DND-41 (cell line): ENCODE data around the gene ID3.
A peak's percentile ranks its signal among the peaks of the same experiment; 100 is the strongest.

Source experiments
- ATAC-seq: fragments of 200-7000 bp; cut with Tn5 transposase; 3 replicates; pipeline ENCODE4 v1.9.1; 2021; ENCODE audit warnings: low read depth; ENCODE audit not compliant: insufficient read depth
- DNase-seq: peaks from one replicate; pipeline ENCODE4 v3.0.0-alpha.2; 2020
- H2AFZ ChIP-seq: 2 replicates; pipeline ENCODE4 v1.6.0; 2012; ENCODE audit warnings: low read depth, low read length
- H3K27ac ChIP-seq: 2 replicates; pipeline ENCODE4 v1.5.1; 2012; ENCODE audit warnings: low read length, inconsistent platforms
- H3K27me3 ChIP-seq: fragments of 200-600 bp; sonication (generic); 2 replicates; pipeline ENCODE4 v1.6.0; 2012; ENCODE audit warnings: low read length, mild to moderate bottlenecking, inconsistent platforms; ENCODE audit not compliant: insufficient read depth, poor library complexity
- H3K36me3 ChIP-seq: 2 replicates; pipeline ENCODE4 v1.5.1; 2012; ENCODE audit warnings: low read length, inconsistent platforms; ENCODE audit not compliant: insufficient read depth
- H3K4me1 ChIP-seq: 2 replicates; pipeline ENCODE4 v1.5.1; 2012; ENCODE audit warnings: mild to moderate bottlenecking, low read length; ENCODE audit not compliant: insufficient read depth
- H3K4me2 ChIP-seq: 2 replicates; pipeline ENCODE4 v1.6.0; 2012; ENCODE audit warnings: mild to moderate bottlenecking, moderate library complexity, low read length, inconsistent platforms; ENCODE audit not compliant: insufficient read depth
- H3K4me3 ChIP-seq, 2 experiments: fragments of 200-600 bp in 1 of 2; shearing (Covaris generic) in 1 of 2; 2 replicates each; pipeline ENCODE4 v1.5.1; 2012 to 2016; ENCODE audit warnings: inconsistent platforms in 2 of 2, low read length in 2 of 2, mild to moderate bottlenecking in 2 of 2, low read depth in 1 of 2, moderate library complexity in 1 of 2
- H3K79me2 ChIP-seq: 2 replicates; pipeline ENCODE4 v1.6.0; 2012; ENCODE audit warnings: low read length, inconsistent platforms; ENCODE audit not compliant: insufficient read depth
- H3K9ac ChIP-seq: 2 replicates; pipeline ENCODE4 v1.6.0; 2012; ENCODE audit warnings: low read depth, mild to moderate bottlenecking, inconsistent platforms, low read length, moderate library complexity
- H3K9me3 ChIP-seq: 2 replicates; pipeline ENCODE4 v1.5.1; 2012; ENCODE audit warnings: low read length, moderate library complexity, mild to moderate bottlenecking, inconsistent platforms; ENCODE audit not compliant: insufficient read depth, severe bottlenecking
- H4K20me1 ChIP-seq: 2 replicates; pipeline ENCODE4 v1.6.0; 2012; ENCODE audit warnings: low read length; ENCODE audit not compliant: insufficient read depth
- CTCF ChIP-seq: IDR thresholded peaks from 2 replicates; pipeline ENCODE4 v1.5.1; 2012; ENCODE audit warnings: borderline replicate concordance, low read length, moderate library complexity, mild to moderate bottlenecking; ENCODE audit not compliant: poor library complexity, severe bottlenecking; ENCODE audit errors: extremely low read depth
- EZH2 ChIP-seq: IDR thresholded peaks from 3 replicates; pipeline ENCODE4 v1.6.1; 2012; ENCODE audit warnings: borderline replicate concordance, low read depth, mild to moderate bottlenecking, moderate library complexity, low read length, inconsistent platforms; ENCODE audit not compliant: severe bottlenecking

The ID3 gene

GRCh38 chr1:23527366-23527765 is 31.9 kb downstream of the ID3 start:
- TF ChIP-seq CTCF (no peak), EZH2 (no peak)
- H3K9ac ChIP-seq, result peak overlapping the region; percentile 94
- peaks cover 70% of the 10 kb centered on the region for H3K36me3 ChIP-seq
- H3K4me2 ChIP-seq, result peak overlapping the region; percentile 90
- H3K4me1 ChIP-seq, result peaks cover 68% of the 10 kb centered on the region
- H2AFZ ChIP-seq, result no peak overlapping the region
- peak overlapping the region in 1 of 2 experiments; percentile 80; a peak in 2 of 4 replicates for H3K4me3 ChIP-seq
- H3K9me3 ChIP-seq, result no peaks in the 10 kb centered on the region
- H3K79me2 ChIP-seq, result peaks cover 89% of the 10 kb centered on the region
- H4K20me1 ChIP-seq, result peaks cover 65% of the 10 kb centered on the region
- H3K27ac ChIP-seq, result peak overlapping the region; percentile 93
- no peak for ATAC-seq
- no peak for DNase-seq
- H3K27me3 ChIP-seq, result no peaks in the 10 kb centered on the region

- no peaks in the 10 kb centered on the region for H3K27me3 ChIP-seq
- peaks cover 96% of the 10 kb centered on the region for H3K79me2 ChIP-seq
- peak overlapping the region; percentile 90 for H3K4me2 ChIP-seq
- peak overlapping the region in 1 of 2 experiments; percentile 80; a peak in 2 of 4 replicates for H3K4me3 ChIP-seq
- DNase-seq, result no peak
- H3K36me3 ChIP-seq, result peaks cover 79% of the 10 kb centered on the region
- TF ChIP-seq CTCF, result no peak
- no peak for TF ChIP-seq EZH2
- no peak overlapping the region for H2AFZ ChIP-seq
- H3K27ac ChIP-seq, result peak overlapping the region; percentile 93
- H3K9me3 ChIP-seq, result no peaks in the 10 kb centered on the region
- H3K9ac ChIP-seq, result peak overlapping the region; percentile 94
- H3K4me1 ChIP-seq, result peaks cover 59% of the 10 kb centered on the region
- ATAC-seq, result no peak
- peaks cover 73% of the 10 kb centered on the region for H4K20me1 ChIP-seq
Observed at GRCh38 chr1:23526329-23527041, 32.8 kb downstream of the ID3 start.

- ATAC-seq (peak; percentile 32), DNase-seq (peak; percentile 80)
- no peaks in the 10 kb centered on the region for H3K9me3 ChIP-seq
- H4K20me1 ChIP-seq, result peaks cover 81% of the 10 kb centered on the region
- H2AFZ ChIP-seq, result no peak overlapping the region
- peak overlapping the region in 1 of 2 experiments; percentile 80; a peak in 2 of 4 replicates for H3K4me3 ChIP-seq
- peaks cover 57% of the 10 kb centered on the region for H3K4me1 ChIP-seq
- H3K79me2 ChIP-seq, result peaks cover 95% of the 10 kb centered on the region
- TF ChIP-seq EZH2 (no peak), CTCF (no peak)
- peaks cover 87% of the 10 kb centered on the region for H3K36me3 ChIP-seq
- no peaks in the 10 kb centered on the region for H3K27me3 ChIP-seq
- peak overlapping the region; percentile 94 for H3K9ac ChIP-seq
- H3K4me2 ChIP-seq, result peak overlapping the region; percentile 90
- H3K27ac ChIP-seq, result peak overlapping the region; percentile 93
Observed at GRCh38 chr1:23525558-23526250, 33.6 kb downstream of the ID3 start.
